ENCODE measurements around the gene RASA3. TPM values are rescaled to one million over a fixed set of nuclear protein-coding genes. Genes with fewer than 3 reads are reported as not detected.
"Not testable (repeated sequence)": the region's sequence is repeated elsewhere in the genome, so short reads cannot be mapped to it uniquely, and the experiment has no call there.

Gene RASA3
- total RNA-seq, 1 donor from 2014 or later: 25.3 TPM

DNA sequence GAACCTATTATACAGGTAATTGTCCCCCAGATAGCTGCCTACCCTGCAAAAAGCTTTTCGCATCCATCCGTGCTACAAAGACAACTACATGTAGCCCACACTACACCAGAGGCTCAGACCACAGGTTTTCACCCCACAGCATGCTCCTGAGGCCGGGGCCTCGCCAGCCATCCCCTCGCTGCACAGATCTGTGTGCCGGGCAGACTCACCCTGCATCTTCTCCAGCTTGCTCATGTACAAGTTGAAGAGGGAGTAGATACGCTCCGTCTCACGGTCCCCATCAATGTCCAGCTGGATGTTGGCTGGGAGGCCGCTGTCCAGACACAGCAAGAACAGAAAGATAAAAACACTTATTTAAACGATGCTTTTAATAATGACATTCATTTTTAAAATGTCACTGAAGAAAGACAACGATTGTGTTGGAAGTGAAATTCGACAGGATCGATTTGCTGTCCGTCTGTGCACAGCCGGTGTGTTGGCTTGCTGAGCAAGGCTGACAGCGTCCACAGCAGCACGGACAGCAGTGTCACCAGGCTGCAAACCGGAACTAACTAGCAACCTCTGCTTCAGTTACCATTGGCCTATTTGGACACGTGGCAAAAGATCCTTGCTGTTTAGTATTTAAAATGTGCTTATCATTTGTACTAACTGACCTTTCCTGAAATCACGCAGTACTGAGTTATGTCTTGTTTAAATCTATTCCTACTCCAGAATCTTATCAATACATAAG, 140.0 kb downstream of the RASA3 start:
- DNase-seq (ENCODE audit: low spot score): no peak

DNA sequence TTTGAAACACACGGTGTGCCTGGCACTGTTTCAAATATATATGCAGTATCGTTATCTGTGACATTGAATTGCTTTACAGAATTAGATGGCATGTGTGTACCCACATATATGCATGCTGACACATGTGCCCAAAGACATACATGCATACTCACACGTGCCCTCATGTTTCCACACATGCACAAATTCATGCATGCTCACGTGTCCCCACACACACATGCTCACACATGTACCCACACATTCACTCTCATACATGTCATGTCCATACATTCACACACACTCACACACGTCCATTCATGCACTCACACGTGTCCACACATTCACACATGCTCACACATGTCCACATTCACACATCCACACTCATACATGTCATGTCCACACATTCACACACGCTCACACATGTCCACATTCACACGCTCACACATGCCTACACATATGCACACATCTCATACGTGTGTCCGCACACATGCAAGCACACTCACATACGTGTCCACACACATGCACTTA, 140.7 kb downstream of the RASA3 start:
- DNase-seq (ENCODE audit: low spot score): no peak

DNA sequence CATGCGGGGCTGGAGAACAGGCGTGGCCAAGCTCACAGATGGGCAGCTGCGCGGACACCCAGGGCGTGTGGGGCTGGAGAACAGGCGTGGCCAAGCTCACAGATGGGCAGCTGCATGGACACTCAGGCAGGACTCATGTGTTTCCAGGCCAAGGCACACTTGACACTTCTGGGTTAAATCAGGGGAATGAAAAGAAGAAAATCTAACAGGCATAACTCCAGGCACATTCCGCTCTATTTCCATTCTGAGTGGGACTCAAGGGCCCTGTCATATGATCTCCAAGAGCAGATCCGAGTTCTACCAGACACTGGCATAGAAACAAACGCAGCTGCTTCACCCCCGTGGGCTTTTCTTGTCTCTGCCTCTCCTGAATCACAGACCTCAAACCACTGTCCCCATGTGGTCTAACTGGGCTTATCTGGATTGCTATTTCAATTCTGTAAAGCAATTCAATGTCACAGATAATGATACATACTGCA, 141.2 kb downstream of the RASA3 start:
- DNase-seq (ENCODE audit: low spot score): no peak

DNA sequence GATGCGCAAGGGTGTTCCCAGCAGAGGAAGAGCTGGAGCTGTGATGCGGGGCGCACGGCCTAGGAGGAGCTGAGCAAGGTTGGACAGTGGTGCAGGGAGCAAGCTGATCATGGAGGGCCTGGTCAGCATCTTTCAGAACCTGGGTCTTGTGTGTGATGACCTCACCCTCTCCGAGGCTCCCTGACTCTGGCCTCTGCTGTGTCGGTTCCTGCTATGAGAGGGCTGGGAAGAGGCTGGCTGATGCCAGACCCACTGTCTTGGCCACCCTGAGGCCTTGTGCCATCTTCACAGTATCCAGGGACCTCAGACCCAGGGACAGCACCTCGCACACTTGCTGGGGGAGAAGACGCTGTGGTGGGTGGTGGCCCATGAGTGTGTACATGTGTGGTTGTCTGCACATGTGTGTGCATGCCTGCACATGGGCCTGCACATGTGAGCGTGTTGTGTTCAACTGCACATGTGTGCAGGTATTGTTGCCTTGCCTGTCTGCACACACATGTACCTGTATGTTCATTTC, 142.0 kb downstream of the RASA3 start:
- no peak for DNase-seq (ENCODE audit: low spot score)

DNA sequence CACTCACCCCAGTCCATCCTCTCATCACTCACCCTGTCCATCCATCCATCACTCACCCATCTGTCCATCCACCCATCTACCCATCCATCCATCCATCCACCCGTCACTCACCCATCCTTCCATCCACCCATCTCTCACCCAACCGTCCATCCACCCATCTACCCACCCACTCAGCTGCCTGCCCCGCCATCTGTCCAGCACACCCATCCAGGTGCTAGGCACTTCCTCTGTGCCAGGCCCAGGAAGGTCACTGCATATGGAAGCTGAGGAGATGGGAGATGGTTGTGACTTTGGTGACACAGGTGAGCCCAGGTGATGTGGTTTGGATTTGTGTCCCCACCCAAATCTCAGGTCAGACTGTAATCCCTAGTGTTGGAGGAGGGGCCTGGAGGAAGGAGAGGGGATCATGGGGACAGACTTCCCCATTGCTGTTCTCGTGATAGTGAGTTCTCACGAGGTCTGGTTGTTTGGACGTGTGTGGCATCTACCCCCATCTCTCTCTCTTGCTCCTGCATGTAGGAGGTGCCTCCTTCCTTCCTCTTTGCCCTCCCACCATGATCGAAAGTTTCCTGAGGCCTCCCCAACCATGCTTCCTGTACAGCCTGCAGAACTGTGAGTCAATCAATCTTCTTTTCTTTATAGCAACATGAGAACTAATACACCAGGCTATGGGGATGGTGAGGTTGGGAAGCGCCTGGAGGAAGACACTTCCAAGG, 142.7 kb downstream of the RASA3 start:
- no peak for DNase-seq (ENCODE audit: low spot score)

DNA sequence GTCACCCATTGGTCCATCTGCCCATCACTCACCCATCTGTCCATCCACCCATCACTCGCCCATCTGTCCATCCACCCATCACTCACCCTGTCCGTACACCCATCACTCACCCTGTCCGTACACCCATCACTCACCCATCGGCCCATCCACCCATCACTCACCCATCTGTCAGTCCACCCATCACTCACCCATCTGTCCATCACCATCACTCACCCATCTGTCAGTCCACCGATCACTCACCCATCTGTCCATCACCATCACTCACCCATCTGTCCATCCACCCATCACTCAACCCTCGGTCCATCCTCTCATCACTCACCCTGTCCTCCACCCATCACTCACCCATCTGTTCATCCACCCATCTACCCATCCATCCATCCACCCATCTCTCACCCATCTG, 143.6 kb downstream of the RASA3 start:
- DNase-seq (ENCODE audit: low spot score): not testable (repeated sequence)

DNA sequence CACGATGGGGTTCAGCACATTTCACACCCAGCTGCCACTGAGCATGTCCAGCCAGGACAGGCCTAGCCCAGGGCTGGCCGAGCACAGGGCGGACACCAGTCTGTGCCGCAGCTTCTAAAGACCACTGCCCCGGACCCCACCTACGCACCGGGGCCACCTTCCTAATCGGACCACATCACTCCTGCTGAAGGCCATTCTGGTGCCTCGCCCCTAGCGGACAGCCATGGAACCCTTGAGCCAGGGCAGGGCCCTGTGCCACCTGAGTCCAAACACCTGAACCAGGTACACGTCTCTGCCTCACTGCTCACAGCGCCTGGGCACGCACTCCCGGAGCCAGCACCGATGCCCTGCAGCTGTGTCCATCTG, 150.1 kb downstream of the RASA3 start:
- DNase-seq (ENCODE audit: low spot score): no peak

DNA sequence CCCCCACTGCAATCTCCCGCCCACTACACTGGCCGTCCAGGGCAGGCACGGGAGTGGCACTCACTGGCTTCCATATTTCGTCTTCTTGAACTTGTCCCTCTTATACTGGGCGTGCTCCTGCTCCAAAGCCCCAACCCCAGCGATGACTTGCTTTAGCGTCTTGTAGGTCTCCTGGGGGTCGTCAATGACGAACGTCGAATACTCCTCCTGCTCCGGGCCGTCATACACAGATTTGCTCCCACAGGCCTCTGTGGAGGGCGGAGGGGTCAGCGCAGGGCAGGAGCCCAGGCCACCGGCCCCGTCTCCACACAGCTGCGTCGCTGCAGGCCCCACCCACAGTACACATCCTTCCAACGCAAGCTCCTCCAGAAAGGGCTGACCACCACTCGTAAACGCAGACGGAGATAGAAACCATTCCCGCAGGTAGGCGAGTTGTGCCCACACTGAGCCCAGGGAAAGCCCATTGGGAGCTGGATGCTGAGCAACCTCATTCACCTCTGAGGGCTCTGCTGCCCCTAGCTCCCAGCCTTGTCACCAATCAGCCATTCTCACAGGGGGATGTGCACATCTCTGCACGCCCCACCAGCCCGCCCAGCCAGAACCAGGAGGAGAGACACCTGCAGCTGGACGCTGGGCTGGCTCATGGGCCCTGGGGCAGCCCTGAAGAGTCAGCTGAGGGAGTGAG, 150.7 kb downstream of the RASA3 start:
- no peak for DNase-seq (ENCODE audit: low spot score)

DNA sequence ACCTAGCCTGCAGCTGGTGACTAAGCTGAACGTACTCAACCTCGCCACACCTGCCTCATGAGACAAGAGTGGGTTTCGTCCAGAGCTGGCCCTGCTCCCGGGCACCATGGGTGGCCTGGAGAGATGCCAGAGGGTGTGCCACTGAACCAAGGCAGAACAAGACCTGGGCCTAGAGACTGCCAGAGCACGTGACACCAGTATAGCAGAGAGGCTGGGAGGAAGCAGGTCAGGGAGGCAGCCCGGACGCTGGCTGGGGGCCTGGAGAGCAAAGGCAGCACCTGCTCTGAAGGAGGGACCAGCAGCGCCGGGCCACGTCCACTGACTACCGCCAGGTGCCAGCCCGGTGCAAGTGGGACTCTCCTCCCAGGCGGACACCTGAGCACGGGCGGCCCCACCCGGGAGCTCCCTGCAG, 151.2 kb downstream of the RASA3 start:
- DNase-seq (ENCODE audit: low spot score): no peak

DNA sequence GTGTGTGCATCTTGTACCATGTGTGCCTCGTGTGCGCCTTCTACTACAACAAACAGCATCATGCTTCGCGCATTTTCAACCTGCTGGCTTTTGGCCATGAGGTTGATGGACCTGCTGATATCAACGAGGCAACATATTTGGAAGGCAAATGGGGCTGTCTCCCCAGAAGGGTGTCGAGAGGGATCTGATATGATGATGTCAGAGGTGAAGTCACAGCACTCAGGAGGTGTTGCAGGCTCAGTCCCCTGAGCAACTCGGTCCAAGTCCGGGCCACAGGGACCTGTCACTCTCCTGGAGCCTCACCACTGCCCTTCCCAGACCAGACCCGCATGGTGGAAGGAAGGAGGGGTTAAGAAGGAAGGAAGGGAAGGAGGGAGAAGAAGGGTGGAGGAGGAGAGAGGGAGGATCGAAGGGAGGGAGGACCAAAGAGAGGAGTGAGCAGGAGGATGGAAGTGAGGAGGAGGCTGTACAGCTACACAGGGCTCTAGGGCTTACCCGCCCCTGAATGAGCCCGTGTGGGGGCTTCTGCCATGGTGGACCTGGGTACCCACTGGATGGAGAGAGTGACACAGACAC, 151.8 kb downstream of the RASA3 start:
- no peak for DNase-seq (ENCODE audit: low spot score)

DNA sequence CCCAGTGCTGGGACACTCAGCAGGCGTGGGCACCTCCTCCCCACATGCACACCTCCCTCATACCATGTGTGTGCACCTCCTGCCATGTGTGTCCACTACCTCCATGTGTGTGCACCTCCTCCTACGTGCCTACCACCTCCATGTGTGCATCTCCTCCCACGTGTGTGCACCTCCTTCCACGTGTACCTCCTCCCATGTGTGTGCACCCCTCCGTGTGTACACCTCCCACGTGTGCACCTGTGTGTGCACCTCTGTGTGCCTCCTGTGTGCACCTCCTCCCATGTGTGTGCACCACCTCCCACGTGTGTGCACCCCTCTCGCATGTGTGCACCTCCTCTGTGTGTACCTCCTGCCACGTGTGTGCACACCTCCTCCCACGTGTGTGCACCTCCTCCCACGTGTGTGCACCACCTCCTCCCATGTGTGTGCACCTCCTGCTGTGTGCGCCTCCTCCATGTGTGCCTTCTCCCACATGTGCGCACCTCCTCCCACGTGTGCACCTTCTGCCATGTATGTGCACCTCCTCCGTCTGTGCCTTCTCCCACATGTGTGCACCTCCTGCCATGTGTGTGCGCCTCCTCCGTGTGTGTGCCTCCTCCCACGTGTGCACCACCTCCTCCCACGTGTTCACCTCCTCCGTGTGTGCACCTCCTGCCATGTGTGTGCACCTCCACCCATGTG, 152.5 kb downstream of the RASA3 start:
- no peak for DNase-seq (ENCODE audit: low spot score)

DNA sequence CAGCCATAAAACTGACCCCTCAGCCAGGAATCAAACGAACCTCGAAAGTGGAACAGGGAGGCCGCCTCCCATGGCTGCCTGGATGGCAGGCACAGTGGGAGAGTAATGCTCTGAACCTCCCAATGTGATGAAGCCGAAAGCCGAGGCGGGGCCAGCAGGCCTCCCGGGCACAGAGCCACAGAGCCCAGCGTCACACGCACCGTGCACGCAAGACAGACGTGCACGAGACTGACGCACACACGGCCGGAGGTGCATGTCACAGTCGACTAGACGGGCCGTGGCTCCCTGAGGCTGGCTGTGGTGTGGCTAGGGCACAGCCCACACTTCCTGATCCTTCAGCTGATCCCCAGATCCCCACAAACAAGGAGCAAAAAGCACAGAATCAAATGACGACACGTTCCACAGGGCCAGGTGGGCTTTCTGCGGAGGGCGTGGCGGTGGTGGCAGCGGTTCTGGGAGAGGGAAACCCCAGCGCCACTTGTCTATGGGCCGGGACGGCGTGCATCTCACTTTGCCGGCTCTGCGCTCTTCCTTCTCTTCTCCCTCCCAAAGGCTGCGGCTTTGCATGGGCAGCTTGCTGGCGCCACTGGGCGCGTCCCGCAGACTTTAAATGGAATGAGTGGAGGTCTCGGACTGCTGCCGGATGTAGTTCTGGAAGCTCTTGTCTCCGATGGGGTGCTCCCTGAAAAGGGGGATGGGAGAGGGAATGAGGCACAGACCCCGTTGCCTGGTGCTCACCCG, 153.5 kb downstream of the RASA3 start:
- no peak for DNase-seq (ENCODE audit: low spot score)

DNA sequence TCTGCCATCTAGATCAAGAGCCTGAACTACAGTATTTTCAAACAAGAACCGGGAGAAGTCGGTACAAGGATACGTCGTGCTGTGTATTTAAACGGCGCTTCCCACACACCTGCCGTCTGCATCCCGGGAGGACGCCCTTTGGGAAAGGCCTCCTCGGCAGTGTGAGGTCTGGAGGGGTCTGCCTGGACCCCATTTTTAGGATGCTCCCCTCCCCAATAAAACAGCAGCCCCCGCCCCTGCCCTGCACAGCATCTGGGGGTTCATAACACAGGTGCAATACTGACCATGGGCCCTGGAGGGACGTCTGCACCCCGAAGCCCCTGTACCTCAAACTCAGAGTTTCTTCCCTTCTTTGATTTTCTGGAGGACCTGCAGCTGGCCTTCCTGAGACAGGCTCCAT, 154.4 kb downstream of the RASA3 start:
- DNase-seq (ENCODE audit: low spot score): no peak

DNA sequence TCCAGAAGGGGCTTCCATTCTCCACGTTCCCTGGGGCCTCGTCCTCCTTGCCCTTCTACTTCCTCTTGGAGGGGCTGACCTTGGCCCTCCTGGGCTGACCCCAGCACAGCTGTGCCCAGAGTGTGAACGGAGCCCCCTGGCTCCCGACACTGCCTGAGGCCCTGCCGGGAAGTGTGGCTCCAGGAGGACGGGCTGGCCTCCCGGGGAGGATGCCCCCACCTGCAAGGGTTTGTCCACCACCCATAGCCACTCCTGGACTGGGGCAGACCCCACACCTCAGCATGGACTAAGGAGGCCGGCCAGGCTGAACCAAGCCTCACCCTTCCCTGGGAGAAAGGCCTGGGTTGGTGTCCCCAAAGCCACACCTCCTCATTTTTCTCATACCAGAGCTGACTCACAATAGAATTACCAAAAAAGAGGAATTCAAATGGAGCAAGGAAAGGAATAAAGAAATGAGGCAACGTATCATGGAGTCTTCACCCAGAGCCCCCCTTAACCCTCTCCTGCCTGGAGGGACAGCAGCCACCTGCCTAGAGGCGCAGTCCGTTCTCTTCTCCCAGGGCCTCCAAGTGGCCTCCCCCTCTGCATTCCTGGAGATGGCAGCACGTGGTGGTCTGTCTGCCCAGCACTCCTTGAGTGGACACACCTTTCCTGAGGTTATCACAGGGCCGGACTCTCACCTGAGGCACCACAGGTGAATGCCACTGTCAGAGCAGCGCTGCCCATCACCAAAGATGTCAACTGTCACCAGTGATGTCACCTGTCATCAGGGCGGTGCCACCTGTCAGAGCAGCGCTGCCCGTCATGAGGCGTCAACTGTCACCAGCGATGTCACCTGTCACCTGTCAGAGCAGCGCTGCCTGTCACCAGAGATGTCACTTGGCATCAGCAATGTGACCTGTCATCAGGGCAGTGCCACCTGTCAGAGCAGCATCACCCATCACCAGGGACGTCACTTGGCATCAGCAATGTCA, 155.4 kb downstream of the RASA3 start:
- no peak for DNase-seq (ENCODE audit: low spot score)

DNA sequence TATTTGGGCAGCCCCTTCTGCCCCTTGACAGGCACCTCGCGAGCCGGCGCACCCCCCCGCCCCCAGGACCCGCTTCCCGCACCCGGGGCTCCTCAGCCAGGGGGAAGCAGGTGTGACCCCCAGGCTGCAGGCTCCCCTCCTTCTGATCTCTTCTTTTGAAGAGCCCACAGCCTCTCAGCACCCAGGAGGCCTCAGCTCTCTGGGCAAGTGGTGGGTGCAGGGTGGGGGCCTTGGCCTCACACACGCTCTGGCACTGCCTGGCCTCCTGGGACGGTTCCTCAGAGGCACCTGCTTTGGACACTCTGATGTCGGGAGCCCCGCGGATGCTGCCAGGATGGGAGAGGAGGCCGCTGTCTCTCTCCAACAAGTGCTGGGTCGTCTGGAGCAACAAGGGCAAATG, 157.0 kb downstream of the RASA3 start:
- DNase-seq (ENCODE audit: low spot score): no peak

DNA sequence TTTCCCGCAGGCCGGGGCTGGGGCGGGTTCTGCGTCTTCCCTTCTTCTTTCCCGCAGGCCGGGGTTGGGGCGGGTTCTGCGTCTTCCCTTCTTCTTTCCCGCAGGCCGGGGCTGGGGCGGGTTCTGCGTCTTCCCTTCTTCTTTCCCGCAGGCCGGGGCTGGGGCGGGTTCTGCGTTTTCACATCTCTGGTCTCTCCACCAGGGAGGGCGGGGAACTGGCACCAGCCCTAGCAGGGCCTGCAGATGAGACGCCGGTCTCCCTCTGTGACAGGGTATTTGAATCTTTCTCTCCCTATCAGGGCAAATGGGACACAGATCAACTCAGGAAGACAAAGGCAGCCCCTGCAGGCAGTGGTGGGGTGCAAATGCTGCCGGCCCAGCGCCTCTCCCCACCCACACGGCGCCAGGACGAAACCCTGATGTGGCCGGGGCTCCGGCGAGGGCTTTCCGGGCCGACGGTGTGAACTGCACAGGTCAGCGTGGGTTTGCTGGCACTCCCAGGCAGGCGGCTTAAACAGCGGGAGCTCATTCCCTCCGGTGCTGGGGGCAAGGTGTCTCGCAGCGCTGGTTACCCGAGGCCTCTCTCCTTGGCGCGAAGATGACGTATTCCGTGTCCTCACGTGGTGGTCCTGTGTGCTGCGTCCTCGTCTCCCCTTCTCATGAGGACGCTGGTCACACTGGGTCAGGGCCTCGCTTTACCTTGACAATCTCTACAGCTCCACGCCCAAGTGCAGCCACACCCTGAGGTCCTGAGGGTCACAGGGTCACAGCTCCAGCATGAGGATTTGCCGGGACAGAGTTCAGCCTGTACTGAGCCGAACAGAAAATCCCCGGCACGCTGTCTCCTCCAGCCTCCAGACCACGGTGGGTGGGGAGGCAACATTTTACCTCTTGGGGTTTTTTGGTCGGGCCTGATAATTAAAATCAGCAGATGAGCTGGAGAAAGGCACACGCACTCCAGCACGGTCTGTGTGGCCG, 157.8 kb downstream of the RASA3 start:
- DNase-seq (ENCODE audit: low spot score): no peak

DNA sequence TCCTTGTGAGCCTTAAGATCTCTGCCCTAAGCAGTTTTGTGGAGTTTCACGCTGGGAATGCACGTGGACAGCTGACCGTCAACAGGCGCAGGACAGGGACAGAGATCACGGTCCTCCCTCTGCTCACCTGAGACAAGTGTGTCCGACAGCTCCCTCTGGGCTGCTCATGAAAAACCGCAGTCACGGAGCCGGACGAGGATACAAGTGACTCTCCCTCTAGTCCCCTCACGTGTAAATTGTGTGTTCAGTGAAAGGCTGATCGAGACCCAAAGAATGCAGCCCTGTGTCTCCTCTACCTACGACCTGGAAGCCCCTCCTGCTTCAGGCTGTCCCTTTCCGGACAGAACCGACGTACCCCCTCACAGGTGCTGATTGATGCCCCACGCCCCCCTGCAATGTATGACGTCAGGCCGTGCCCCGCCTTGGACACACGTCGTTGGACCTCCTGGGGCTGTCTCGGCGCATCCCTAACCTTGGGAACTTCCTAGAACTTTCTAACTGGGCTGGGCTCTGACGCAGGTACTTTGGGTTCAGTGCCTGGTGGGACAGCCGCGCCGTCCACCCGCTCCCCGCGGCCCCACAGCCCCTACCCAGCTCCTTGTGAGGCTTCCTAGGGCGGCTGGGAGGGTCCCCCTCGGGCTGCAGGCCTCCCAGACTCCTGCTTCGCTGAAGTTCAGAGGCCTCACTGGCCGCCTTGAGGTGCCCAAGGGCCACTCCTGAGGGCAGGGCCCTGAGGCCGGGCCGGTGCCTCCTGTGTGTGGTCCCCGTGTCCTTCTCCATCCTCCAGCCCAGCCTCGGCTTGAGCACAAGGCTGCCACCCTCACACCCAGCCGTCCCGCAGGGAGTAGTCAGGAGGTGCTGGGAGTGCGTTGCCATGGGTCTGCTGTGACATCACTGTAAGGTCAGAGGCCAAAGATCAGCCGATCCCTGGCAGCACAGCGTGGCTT, 158.9 kb downstream of the RASA3 start, which contains the start of gene C13orf46:
TSS of gene C13orf46 (minus strand) at position 859 of the 947 bp plus-strand sequence. CDS start at position 780, 79 bp downstream.
- no peak for DNase-seq (ENCODE audit: low spot score)

Data from umbilical cord (tissue), 2 donors.